Calu3 (cell line): ENCODE results near the gene GKN1. TPM values are rescaled to one million over a fixed set of nuclear protein-coding genes. Genes with fewer than 3 reads are reported as not detected.

ENCODE experiments used
- BruUV-seq: library from RNA; stranded (reverse); fragments of 400-500 nt; replicated peaks from 2 replicates; lab custom pipeline; 2021; lab: Mats Ljungman, UMichigan
- CTCF ChIA-PET: fragments of 300-600 bp; sonication (Branson Sonifier 250); formaldehyde crosslinking; loops from one replicate; lab custom pipeline; 2022; ENCODE audit warnings: antibody characterized with exemption; lab: Charles Lee
- DNase-seq: peaks from one replicate; pipeline ENCODE4 v3.0.0; 2022
- H3K27ac Mint-ChIP-seq: one replicate; pipeline ENCODE4 v1.8.0; 2022; ENCODE audit warnings: mixed read lengths; ENCODE audit not compliant: unreplicated experiment
- H3K27me3 Mint-ChIP-seq: one replicate; pipeline ENCODE4 v1.8.0; 2022; ENCODE audit warnings: mixed read lengths; ENCODE audit not compliant: unreplicated experiment
- H3K36me3 Mint-ChIP-seq: one replicate; pipeline ENCODE4 v1.8.0; 2022; ENCODE audit warnings: mild to moderate bottlenecking, moderate library complexity, mixed read lengths; ENCODE audit not compliant: insufficient read depth, unreplicated experiment
- H3K4me1 Mint-ChIP-seq: one replicate; pipeline ENCODE4 v1.8.0; 2022; ENCODE audit warnings: mild to moderate bottlenecking, low read depth, mixed read lengths; ENCODE audit not compliant: unreplicated experiment
- H3K4me3 Mint-ChIP-seq: one replicate; pipeline ENCODE4 v1.8.0; 2022; ENCODE audit warnings: mild to moderate bottlenecking, low read depth, moderate library complexity, mixed read lengths; ENCODE audit not compliant: unreplicated experiment
- H3K9me3 Mint-ChIP-seq: one replicate; pipeline ENCODE4 v1.8.0; 2022; ENCODE audit warnings: low read depth, mixed read lengths; ENCODE audit not compliant: unreplicated experiment
- intact Hi-C: fragments of 100-400 bp; cut with micrococcal nuclease; formaldehyde crosslinking; loops from one replicate; pipeline ENCODE4 v1.10.0; 2022; ENCODE audit not compliant: unreplicated experiment
- total RNA-seq: library from RNA; stranded (reverse); gene quantifications from 2 replicates; pipeline ENCODE4 v1.2.3, GENCODE V29; 2022
- TF ChIP-seq, protein P1 (sequence below): fragments of 200-600 bp; IDR thresholded peaks from one replicate; pipeline ENCODE4 v1.8.0; 2022; ENCODE audit warnings: antibody characterized with exemption; ENCODE audit not compliant: unreplicated experiment

The GKN1 gene
- total RNA-seq, 1 experiment from 2014 or later, result not detected

DNA sequence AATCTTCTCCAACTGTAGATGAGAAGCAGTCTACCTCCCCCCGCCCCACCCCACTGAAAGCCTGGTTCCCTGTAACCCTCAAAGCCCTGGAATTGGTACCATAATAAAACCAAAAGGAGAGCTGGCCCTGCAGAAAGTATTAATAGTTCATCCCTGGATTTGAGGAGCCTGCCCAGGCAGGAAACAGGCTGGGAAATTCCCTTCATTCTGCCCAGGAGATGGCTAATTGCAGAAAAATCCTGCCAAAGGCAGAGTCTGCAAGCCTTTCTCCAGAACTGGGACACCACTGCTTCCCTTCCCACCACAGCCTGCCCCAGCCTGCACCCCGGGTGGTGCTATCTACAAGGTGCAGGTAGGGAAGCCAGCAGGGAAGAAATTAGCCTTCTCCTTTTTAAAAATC, 38.0 kb upstream of the GKN1 start:
- TF ChIP-seq, protein P1, sequence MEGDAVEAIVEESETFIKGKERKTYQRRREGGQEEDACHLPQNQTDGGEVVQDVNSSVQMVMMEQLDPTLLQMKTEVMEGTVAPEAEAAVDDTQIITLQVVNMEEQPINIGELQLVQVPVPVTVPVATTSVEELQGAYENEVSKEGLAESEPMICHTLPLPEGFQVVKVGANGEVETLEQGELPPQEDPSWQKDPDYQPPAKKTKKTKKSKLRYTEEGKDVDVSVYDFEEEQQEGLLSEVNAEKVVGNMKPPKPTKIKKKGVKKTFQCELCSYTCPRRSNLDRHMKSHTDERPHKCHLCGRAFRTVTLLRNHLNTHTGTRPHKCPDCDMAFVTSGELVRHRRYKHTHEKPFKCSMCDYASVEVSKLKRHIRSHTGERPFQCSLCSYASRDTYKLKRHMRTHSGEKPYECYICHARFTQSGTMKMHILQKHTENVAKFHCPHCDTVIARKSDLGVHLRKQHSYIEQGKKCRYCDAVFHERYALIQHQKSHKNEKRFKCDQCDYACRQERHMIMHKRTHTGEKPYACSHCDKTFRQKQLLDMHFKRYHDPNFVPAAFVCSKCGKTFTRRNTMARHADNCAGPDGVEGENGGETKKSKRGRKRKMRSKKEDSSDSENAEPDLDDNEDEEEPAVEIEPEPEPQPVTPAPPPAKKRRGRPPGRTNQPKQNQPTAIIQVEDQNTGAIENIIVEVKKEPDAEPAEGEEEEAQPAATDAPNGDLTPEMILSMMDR, result no peak
- DNase-seq, result no peak
- peaks cover 20% of the 10 kb centered on the region for H3K4me1 Mint-ChIP-seq

GRCh38 chr2:68936889-68937288, 37.5 kb upstream of the GKN1 start:
- Mint-ChIP-seq H3K27me3 (peaks cover 39% of the 10 kb centered on the region), H3K27ac (no peak overlapping the region), H3K4me3 (no peak overlapping the region), H3K9me3 (no peaks in the 10 kb centered on the region), H3K4me1 (peaks cover 20% of the 10 kb centered on the region), H3K36me3 (no peaks in the 10 kb centered on the region)
- CTCF ChIA-PET, result no interaction called here
- intact Hi-C loops, result no loop called here
- no peak for DNase-seq
- no TSS peak for BruUV-seq
- TF ChIP-seq, protein P1, result no peak

More for the DNA sequence above, 38.0 kb upstream of the GKN1 start:
- intact Hi-C loops, result no loop called here
- H3K27me3 Mint-ChIP-seq, result peaks cover 39% of the 10 kb centered on the region
- no TSS peak for BruUV-seq
- no peaks in the 10 kb centered on the region for H3K36me3 Mint-ChIP-seq
- no peak overlapping the region for H3K27ac Mint-ChIP-seq
- CTCF ChIA-PET, result no interaction called here
- no peak overlapping the region for H3K4me3 Mint-ChIP-seq
- no peaks in the 10 kb centered on the region for H3K9me3 Mint-ChIP-seq

- BruUV-seq, result no TSS peak
- no peaks in the 10 kb centered on the region for H3K36me3 Mint-ChIP-seq
- no peak for DNase-seq
- TF ChIP-seq, protein P1, result no peak
- no peak overlapping the region for H3K27ac Mint-ChIP-seq
- intact Hi-C loops, result no loop called here
- no peaks in the 10 kb centered on the region for H3K9me3 Mint-ChIP-seq
- no peak overlapping the region for H3K4me3 Mint-ChIP-seq
- peaks cover 20% of the 10 kb centered on the region for H3K4me1 Mint-ChIP-seq
- peaks cover 39% of the 10 kb centered on the region for H3K27me3 Mint-ChIP-seq
- CTCF ChIA-PET, result no interaction called here
These were observed 36.9 kb upstream of the GKN1 start for GRCh38 chr2:68937346-68938055.

DNA sequence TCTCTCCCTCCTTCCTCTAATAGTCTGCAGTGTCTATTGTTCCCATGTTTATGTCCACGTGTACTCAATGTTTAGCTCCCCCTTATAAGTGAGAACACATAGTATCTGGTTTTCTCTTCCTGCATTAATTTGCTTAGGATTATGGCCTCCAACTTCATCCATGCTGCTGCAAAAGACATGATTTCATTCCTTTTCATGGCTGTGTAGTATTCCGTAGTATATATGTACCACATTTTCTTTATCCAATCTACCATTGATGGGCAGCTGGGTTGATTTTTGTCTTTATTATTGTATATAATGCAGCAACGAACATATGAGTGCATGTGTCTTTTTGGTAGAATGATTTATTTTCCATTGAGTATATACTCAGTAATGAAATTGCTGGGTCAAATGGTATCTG, 35.5 kb upstream of the GKN1 start:
- no peaks in the 10 kb centered on the region for H3K36me3 Mint-ChIP-seq
- no peak overlapping the region for H3K4me3 Mint-ChIP-seq
- H3K27me3 Mint-ChIP-seq, result peaks cover 38% of the 10 kb centered on the region
- TF ChIP-seq, protein P1, result no peak
- no peak for DNase-seq
- BruUV-seq, result no TSS peak
- H3K4me1 Mint-ChIP-seq, result peaks cover 20% of the 10 kb centered on the region
- CTCF ChIA-PET, result no interaction called here
- intact Hi-C loops, result no loop called here
- no peaks in the 10 kb centered on the region for H3K9me3 Mint-ChIP-seq
- H3K27ac Mint-ChIP-seq, result no peak overlapping the region
